OCI-LY1 (cell line): ENCODE data around the gene METAP1D.

ENCODE experiments used
- H2AFZ ChIP-seq: fragments of 200-600 bp; sonication (generic), shearing (Covaris generic); 2 replicates; pipeline ENCODE4 v1.6.0; 2014; ENCODE audit warnings: antibody characterized with exemption, mild to moderate bottlenecking, low read length
- H3F3A ChIP-seq: fragments of 200-600 bp; sonication (generic), shearing (Covaris generic); 2 replicates; pipeline ENCODE4 v1.6.0; 2014; ENCODE audit warnings: mild to moderate bottlenecking, antibody characterized with exemption, low read length, moderate library complexity; ENCODE audit not compliant: insufficient read depth
- H3K27ac ChIP-seq: fragments of 200-600 bp; sonication (generic); 2 replicates; pipeline ENCODE4 v1.5.1; 2014; ENCODE audit warnings: low read length, mixed run types, mild to moderate bottlenecking, low read depth; ENCODE audit not compliant: poor library complexity, severe bottlenecking
- H3K27me3 ChIP-seq: fragments of 200-600 bp; sonication (generic); 2 replicates; pipeline ENCODE4 v1.6.0; 2014; ENCODE audit warnings: antibody characterized with exemption, mild to moderate bottlenecking, low read length, moderate library complexity; ENCODE audit not compliant: insufficient read depth
- H3K36me3 ChIP-seq: fragments of 200-600 bp; sonication (generic); 2 replicates; pipeline ENCODE4 v1.6.1; 2014; ENCODE audit warnings: mild to moderate bottlenecking, antibody characterized with exemption, low read length, moderate library complexity, mixed read lengths; ENCODE audit not compliant: insufficient read depth
- H3K4me1 ChIP-seq: fragments of 200-600 bp; sonication (generic); 2 replicates; pipeline ENCODE4 v1.5.1; 2014; ENCODE audit warnings: mild to moderate bottlenecking, low read length, moderate library complexity; ENCODE audit not compliant: insufficient read depth, severe bottlenecking
- H3K4me2 ChIP-seq: fragments of 200-600 bp; sonication (generic), shearing (Covaris generic); 2 replicates; pipeline ENCODE4 v1.6.1; 2014; ENCODE audit warnings: low read length
- H3K4me3 ChIP-seq: fragments of 200-600 bp; sonication (generic); 2 replicates; pipeline ENCODE4 v1.5.1; 2014; ENCODE audit warnings: low read length, low read depth, mild to moderate bottlenecking, mixed read lengths; ENCODE audit not compliant: poor library complexity, severe bottlenecking
- H3K79me2 ChIP-seq: fragments of 200-600 bp; shearing (Covaris generic); 2 replicates; pipeline ENCODE4 v1.6.1; 2016; ENCODE audit warnings: mixed run types, low read length, mixed read lengths; ENCODE audit not compliant: insufficient read depth
- H3K9ac ChIP-seq: fragments of 200-600 bp; sonication (generic), shearing (Covaris generic); 2 replicates; pipeline ENCODE4 v1.6.1; 2014; ENCODE audit warnings: mild to moderate bottlenecking, low read length, mixed read lengths
- H3K9me2 ChIP-seq: fragments of 200-600 bp; sonication (generic), shearing (Covaris generic); 2 replicates; pipeline ENCODE4 v1.6.1; 2014; ENCODE audit warnings: low read depth, mild to moderate bottlenecking, low read length, mixed read lengths
- H3K9me3 ChIP-seq: fragments of 200-600 bp; shearing (Covaris generic); 2 replicates; pipeline ENCODE4 v1.6.1; 2014; ENCODE audit warnings: low read length, mixed read lengths
- H4K20me1 ChIP-seq: fragments of 200-600 bp; sonication (generic), shearing (Covaris generic); 2 replicates; pipeline ENCODE4 v1.6.0; 2016; ENCODE audit warnings: mild to moderate bottlenecking, low read length; ENCODE audit not compliant: insufficient read depth
- CTCF ChIP-seq: fragments of 200-600 bp; sonication (generic), shearing (Covaris generic); IDR thresholded peaks from 2 replicates; pipeline ENCODE4 v1.5.1; 2017; ENCODE audit warnings: mild to moderate bottlenecking, antibody characterized with exemption, low read length, moderate library complexity, mixed read lengths
- EZH2 ChIP-seq: fragments of 200-600 bp; sonication (generic), shearing (Covaris generic); IDR thresholded peaks from 2 replicates; pipeline ENCODE4 v1.8.0; 2017; ENCODE audit warnings: borderline replicate concordance, mixed run types, mild to moderate bottlenecking, antibody characterized with exemption, low read length, moderate library complexity, mixed read lengths

The METAP1D gene

GRCh38 chr2:172098287-172098649 lies 98.5 kb downstream of the METAP1D start:
- Histone ChIP-seq H3K4me2 (peak overlapping the region; percentile 93; the same call in 1 of the 2 replicates), H3K79me2 (no peaks in the 10 kb centered on the region), H3K9me2 (no peaks in the 10 kb centered on the region), H2AFZ (no peak overlapping the region), H3K4me1 (peaks cover 74% of the 10 kb centered on the region), H3K27ac (no peak overlapping the region), H3F3A (0 out of 2 replicates have a peak, but pooled peaks cover 1% of the 10 kb centered on the region), H3K9me3 (no peaks in the 10 kb centered on the region), H3K4me3 (no peak overlapping the region), H4K20me1 (no peaks in the 10 kb centered on the region), H3K9ac (no peak overlapping the region), H3K27me3 (no peaks in the 10 kb centered on the region; the same call in 1 of the 2 replicates), H3K36me3 (no peaks in the 10 kb centered on the region)
- TF ChIP-seq EZH2: no peak
- no peak for TF ChIP-seq CTCF

- H3K9ac ChIP-seq: no peak overlapping the region
- TF ChIP-seq EZH2 (0 out of 2 replicates have a peak, but pooled peaks have one; percentile 15), CTCF (no peak)
Observed at GRCh38 chr2:172098650-172099471, 99.1 kb downstream of the METAP1D start.

GRCh38 chr2:172099472-172100079 lies 99.8 kb downstream of the METAP1D start:
- 0 out of 2 replicates have a peak, but pooled peaks cover 2% of the 10 kb centered on the region for H3F3A ChIP-seq
- H3K9me2 ChIP-seq: no peaks in the 10 kb centered on the region
- H3K4me3 ChIP-seq: peak overlapping the region; percentile 71
- no peaks in the 10 kb centered on the region for H3K36me3 ChIP-seq
- H3K27ac ChIP-seq: no peak overlapping the region
- H3K9ac ChIP-seq: no peak overlapping the region
- peak overlapping the region; percentile 93 for H3K4me2 ChIP-seq
- H3K9me3 ChIP-seq: no peaks in the 10 kb centered on the region
- TF ChIP-seq EZH2 (no peak), CTCF (no peak)
- no peaks in the 10 kb centered on the region for H3K79me2 ChIP-seq
- no peak overlapping the region for H2AFZ ChIP-seq
- no peaks in the 10 kb centered on the region for H3K27me3 ChIP-seq
- H3K4me1 ChIP-seq: peaks cover 83% of the 10 kb centered on the region
- no peaks in the 10 kb centered on the region for H4K20me1 ChIP-seq

More at GRCh38 chr2:172098650-172099471, 99.1 kb downstream of the METAP1D start:
- Histone ChIP-seq H4K20me1 (no peaks in the 10 kb centered on the region), H3K4me1 (peaks cover 80% of the 10 kb centered on the region), H3K79me2 (no peaks in the 10 kb centered on the region), H3K9me2 (no peaks in the 10 kb centered on the region), H3K9me3 (no peaks in the 10 kb centered on the region), H3K27me3 (no peaks in the 10 kb centered on the region), H3K27ac (no peak overlapping the region), H3K36me3 (no peaks in the 10 kb centered on the region), H3F3A (0 out of 2 replicates have a peak, but pooled peaks cover 2% of the 10 kb centered on the region), H3K4me3 (peak overlapping the region; percentile 44), H2AFZ (no peak overlapping the region), H3K4me2 (peak overlapping the region; percentile 93)
